ENCODE measurements around the gene HTR3A. TPM values are rescaled to one million over a fixed set of nuclear protein-coding genes. Genes with fewer than 3 reads are reported as not detected.
A peak's percentile ranks its signal among the peaks of the same experiment; 100 is the strongest.

HTR3A gene
- total RNA-seq, 1 experiment from 2014 or later: not detected

- DNase-seq (ENCODE audit: low spot score): peak; percentile 77
- in situ Hi-C loops (cut with HindIII; ENCODE audit: low sequenced_read_pairs): no loop called here
Measured at GRCh38 chr11:114001416-114001815, 26.5 kb downstream of the HTR3A start.

GRCh38 chr11:114008331-114008730 lies 33.4 kb downstream of the HTR3A start:
- DNase-seq (ENCODE audit: low spot score): no peak
- in situ Hi-C loops (cut with HindIII; ENCODE audit: low sequenced_read_pairs): no loop called here

- no peak for DNase-seq (ENCODE audit: low spot score)
- in situ Hi-C loops (cut with HindIII; ENCODE audit: low sequenced_read_pairs): no loop called here
Measured at GRCh38 chr11:114010931-114011330, 36.0 kb downstream of the HTR3A start.

- in situ Hi-C loops (cut with HindIII; ENCODE audit: low sequenced_read_pairs): no loop called here
- DNase-seq (ENCODE audit: low spot score): no peak
Measured at GRCh38 chr11:114011443-114011842, 36.5 kb downstream of the HTR3A start.

GRCh38 chr11:114015117-114015516 lies 40.2 kb downstream of the HTR3A start:
- in situ Hi-C loops (cut with HindIII; ENCODE audit: low sequenced_read_pairs): no loop called here
- no peak for DNase-seq (ENCODE audit: low spot score)

- in situ Hi-C loops (cut with HindIII; ENCODE audit: low sequenced_read_pairs): no loop called here
- no peak for DNase-seq (ENCODE audit: low spot score)
Measured at GRCh38 chr11:114016986-114017385, 42.1 kb downstream of the HTR3A start.

- in situ Hi-C loops (cut with HindIII; ENCODE audit: low sequenced_read_pairs): no loop called here
- no peak for DNase-seq (ENCODE audit: low spot score)
Measured at GRCh38 chr11:114017723-114018122, 42.8 kb downstream of the HTR3A start.

- DNase-seq (ENCODE audit: low spot score): no peak
- in situ Hi-C loops (cut with HindIII; ENCODE audit: low sequenced_read_pairs): no loop called here
Measured at GRCh38 chr11:114019046-114019445, 44.1 kb downstream of the HTR3A start.

- in situ Hi-C loops (cut with HindIII; ENCODE audit: low sequenced_read_pairs): no loop called here
- DNase-seq (ENCODE audit: low spot score): no peak
Measured at GRCh38 chr11:114019574-114019973, 44.7 kb downstream of the HTR3A start.

GRCh38 chr11:114025329-114025907 lies 50.5 kb downstream of the HTR3A start:
- in situ Hi-C loops (cut with HindIII; ENCODE audit: low sequenced_read_pairs): no loop called here

GRCh38 chr11:114026355-114026754 lies 51.4 kb downstream of the HTR3A start:
- in situ Hi-C loops (cut with HindIII; ENCODE audit: low sequenced_read_pairs): no loop called here
- DNase-seq (ENCODE audit: low spot score): no peak

More at GRCh38 chr11:114025329-114025907, 50.5 kb downstream of the HTR3A start:
- DNase-seq (ENCODE audit: low spot score): peak; percentile 53

- DNase-seq (ENCODE audit: low spot score): no peak
- in situ Hi-C loops (cut with HindIII; ENCODE audit: low sequenced_read_pairs): no loop called here
Measured at GRCh38 chr11:114027391-114027790, 52.5 kb downstream of the HTR3A start.

GRCh38 chr11:114027926-114028325 lies 53.0 kb downstream of the HTR3A start:
- no peak for DNase-seq (ENCODE audit: low spot score)
- in situ Hi-C loops (cut with HindIII; ENCODE audit: low sequenced_read_pairs): no loop called here

- DNase-seq (ENCODE audit: low spot score): no peak
- in situ Hi-C loops (cut with HindIII; ENCODE audit: low sequenced_read_pairs): no loop called here
Measured at GRCh38 chr11:114031246-114031966, 56.5 kb downstream of the HTR3A start.

GRCh38 chr11:114031967-114032320 lies 57.0 kb downstream of the HTR3A start:
- in situ Hi-C loops (cut with HindIII; ENCODE audit: low sequenced_read_pairs): no loop called here
- no peak for DNase-seq (ENCODE audit: low spot score)

GRCh38 chr11:114033066-114033465 lies 58.2 kb downstream of the HTR3A start:
- DNase-seq (ENCODE audit: low spot score): no peak
- in situ Hi-C loops (cut with HindIII; ENCODE audit: low sequenced_read_pairs): no loop called here

- in situ Hi-C loops (cut with HindIII; ENCODE audit: low sequenced_read_pairs): no loop called here
- peak; percentile 18 for DNase-seq (ENCODE audit: low spot score)
Measured at GRCh38 chr11:114033572-114033971, 58.7 kb downstream of the HTR3A start.

- in situ Hi-C loops (cut with HindIII; ENCODE audit: low sequenced_read_pairs): no loop called here
- DNase-seq (ENCODE audit: low spot score): no peak
Measured at GRCh38 chr11:114034956-114035355, 60.0 kb downstream of the HTR3A start.

- DNase-seq (ENCODE audit: low spot score): peak; percentile 79
- in situ Hi-C loops (cut with HindIII; ENCODE audit: low sequenced_read_pairs): no loop called here
Measured at GRCh38 chr11:114036147-114036811, 61.4 kb downstream of the HTR3A start.

- no peak for DNase-seq (ENCODE audit: low spot score)
- in situ Hi-C loops (cut with HindIII; ENCODE audit: low sequenced_read_pairs): no loop called here
Measured at GRCh38 chr11:114036958-114037357, 62.0 kb downstream of the HTR3A start.

- in situ Hi-C loops (cut with HindIII; ENCODE audit: low sequenced_read_pairs): no loop called here
- DNase-seq (ENCODE audit: low spot score): no peak
Measured at GRCh38 chr11:114039551-114039950, 64.6 kb downstream of the HTR3A start.
